B cell (primary cell): ENCODE data around the gene NPY1R. TPM values are rescaled to one million over a fixed set of nuclear protein-coding genes. Genes with fewer than 3 reads are reported as not detected.
A peak's percentile ranks its signal among the peaks of the same experiment; 100 is the strongest.

Source experiments
- ATAC-seq: fragments of 200-7000 bp; cut with Tn5 transposase; one replicate; pipeline ENCODE4 v1.10.0; 2021; ENCODE audit warnings: low read depth, mild to moderate bottlenecking, moderate number of reproducible peaks, moderate library complexity
- CTCF ChIA-PET: fragments of 350-600 bp; sonication (Branson Sonifier 250); formaldehyde crosslinking; loops from one replicate; lab custom pipeline; 2021; ENCODE audit warnings: antibody characterized with exemption, inconsistent platforms; lab: Charles Lee
- POLR2A ChIA-PET: fragments of 350-600 bp; sonication (Branson Sonifier 250); formaldehyde crosslinking; loops from one replicate; lab custom pipeline; 2021; ENCODE audit warnings: antibody characterized with exemption; lab: Charles Lee
- DNase-seq: peaks from one replicate; pipeline ENCODE4 v3.0.0; 2013
- H2AFZ ChIP-seq: 2 replicates; pipeline ENCODE4 v1.6.1; 2012; ENCODE audit warnings: mild to moderate bottlenecking, low read depth, low read length; ENCODE audit not compliant: insufficient read depth, poor library complexity, severe bottlenecking
- H3K27ac ChIP-seq, 2 donors: 1 replicate in 1 of 2; 2 replicates in 1 of 2; pipeline ENCODE4 v1.5.1; 2012 to 2013; ENCODE audit warnings: low read length in 2 of 2, mild to moderate bottlenecking in 2 of 2, moderate library complexity in 1 of 2
- H3K27me3 ChIP-seq, 4 experiments: fragments of 200-600 bp in 1 of 4; sonication (generic) in 1 of 4; replicated peaks in 1 of 4; 1 replicate in 2 of 4; 2 replicates in 2 of 4; pipeline versions ENCODE4 v1.6.1 to v1.7.0; 2013 to 2016; ENCODE audit warnings: low read length in 3 of 4, mild to moderate bottlenecking in 2 of 4, mixed read lengths in 1 of 4, moderate library complexity in 1 of 4; ENCODE audit not compliant: insufficient read depth in 4 of 4, control insufficient read depth in 3 of 4; ENCODE audit errors: control extremely low read depth in 1 of 4
- H3K36me3 ChIP-seq, 2 experiments: replicated peaks in 1 of 2; 1 replicate in 1 of 2; 2 replicates in 1 of 2; pipeline versions ENCODE4 v1.6.1 to v1.7.1; 2013; ENCODE audit warnings: low read length in 1 of 2; ENCODE audit not compliant: insufficient read depth in 2 of 2, control insufficient read depth in 1 of 2; ENCODE audit errors: control extremely low read depth in 1 of 2, extremely low read depth in 1 of 2
- H3K4me1 ChIP-seq, 2 donors: fragments of 200-600 bp in 1 of 2; sonication (generic) in 1 of 2; 1 replicate in 1 of 2; 2 replicates in 1 of 2; pipeline versions ENCODE4 v1.5.1 to v1.6.1; 2013 to 2017; ENCODE audit warnings: low read length in 2 of 2; ENCODE audit not compliant: control insufficient read depth in 2 of 2, insufficient read depth in 2 of 2
- H3K4me2 ChIP-seq: replicated peaks from 2 replicates; pipeline ENCODE3; 2012; ENCODE audit warnings: mild to moderate bottlenecking, low read depth, low read length; ENCODE audit not compliant: poor library complexity, severe bottlenecking
- H3K4me3 ChIP-seq, 5 experiments: fragments of 200-600 bp in 1 of 5; sonication (generic) in 1 of 5; 1 replicate in 3 of 5; 2 replicates in 2 of 5; pipeline versions ENCODE4 v1.5.1 to v1.7.0; 2011 to 2016; ENCODE audit warnings: low read length in 4 of 5, mild to moderate bottlenecking in 4 of 5, low read depth in 2 of 5, control low read depth in 1 of 5, moderate library complexity in 1 of 5; ENCODE audit not compliant: insufficient read depth in 1 of 5; ENCODE audit errors: control extremely low read depth in 1 of 5, extremely low read depth in 1 of 5
- H3K79me2 ChIP-seq: fragments of 200-600 bp; sonication (generic); one replicate; pipeline ENCODE4 v1.6.0; 2016; ENCODE audit warnings: low read length; ENCODE audit not compliant: control insufficient read depth, insufficient read depth
- H3K9ac ChIP-seq: fragments of 200-600 bp; sonication (generic); 2 replicates; pipeline ENCODE4 v1.6.1; 2017; ENCODE audit warnings: mild to moderate bottlenecking, low read length, moderate library complexity
- H3K9me3 ChIP-seq, 3 donors: one replicate each; pipeline versions ENCODE4 v1.6.1 to v1.7.1; 2013; ENCODE audit warnings: low read length in 2 of 3; ENCODE audit not compliant: control insufficient read depth in 2 of 3, insufficient read depth in 1 of 3; ENCODE audit errors: control extremely low read depth in 1 of 3
- H4K20me1 ChIP-seq: 2 replicates; pipeline ENCODE4 v1.6.0; 2012; ENCODE audit warnings: mild to moderate bottlenecking, low read length; ENCODE audit not compliant: insufficient read depth, control insufficient read depth, poor library complexity, severe bottlenecking
- H3K27ac Mint-ChIP-seq: one replicate; pipeline ENCODE4 v1.8.0; 2021; ENCODE audit warnings: mixed read lengths
- H3K27me3 Mint-ChIP-seq: one replicate; pipeline ENCODE4 v1.8.0; 2021; ENCODE audit warnings: mixed read lengths
- H3K4me1 Mint-ChIP-seq: one replicate; pipeline ENCODE4 v1.8.0; 2021; ENCODE audit warnings: mixed read lengths
- H3K4me3 Mint-ChIP-seq: one replicate; pipeline ENCODE4 v1.8.0; 2021; ENCODE audit warnings: mixed read lengths
- H3K9me3 Mint-ChIP-seq: one replicate; pipeline ENCODE4 v1.8.0; 2022; ENCODE audit warnings: mixed read lengths; ENCODE audit not compliant: insufficient read depth
- CTCF ChIP-seq: fragments of 200-600 bp; IDR thresholded peaks from one replicate; pipeline ENCODE4 v1.8.0; 2022; ENCODE audit warnings: antibody characterized with exemption, mild to moderate bottlenecking
- EZH2 ChIP-seq: IDR thresholded peaks from 2 replicates; pipeline ENCODE4 v1.6.1; 2012; ENCODE audit warnings: borderline replicate concordance, low read depth, mild to moderate bottlenecking, moderate library complexity, low read length; ENCODE audit not compliant: insufficient read depth, poor library complexity, severe bottlenecking
- WGBS: methylation state at CpG from one replicate; pipeline ENCODE4 v1.1.5; 2013; ENCODE audit warnings: missing lambda C conversion rate; ENCODE audit not compliant: insufficient coverage; 5-methylcytosine and 5-hydroxymethylcytosine counted together
- intact Hi-C: fragments of 100-400 bp; cut with micrococcal nuclease; formaldehyde crosslinking; loops from one replicate; pipeline ENCODE4 v1.10.0; 2022
- polyA plus RNA-seq: library from polyadenylated mRNA; depleted of rRNA; stranded (reverse); fragments of >200 nt; gene quantifications from 2 replicates; pipeline ENCODE4 v1.2.3, GENCODE V29; 2012
- total RNA-seq, 2 donors: library from RNA; stranded (reverse); fragments of 120-200 nt in 1 of 2; gene quantifications; 1 replicate in 1 of 2; 2 replicates in 1 of 2; pipeline versions ENCODE4 v1.2.3 to v1.2.4, GENCODE V29; 2013 to 2022

The NPY1R gene
- total and polyA plus RNA-seq, 2 donors (not counting 1 experiment from before 2014, with no cell fraction given) = not detected

- no peak for ATAC-seq
- H3K9ac ChIP-seq = peak overlapping the region; percentile 46
- CTCF ChIA-PET = interaction anchor here (1.9 kb wide), 2 partner anchors 11 to 834 kb away, joined by 5 to 6 read pairs; no protein-coding TSS in a partner anchor
Observed at GRCh38 chr4:163331629-163332376, 593 bp downstream of the NPY1R start.

More at GRCh38 chr4:163331629-163332376, 593 bp downstream of the NPY1R start:
- no peaks in the 10 kb centered on the region for H3K9me3 Mint-ChIP-seq
- Histone ChIP-seq H3K4me1 (peaks cover 14 to 21% of the 10 kb centered on the region in 2 donors), H3K27ac (no peak overlapping the region), H2AFZ (peak overlapping the region; percentile 61), H4K20me1 (no peaks in the 10 kb centered on the region), H3K9me3 (peaks cover 0 to 4% (median 0%) of the 10 kb centered on the region in 3 donors), H3K27me3 (peaks cover 0 to 29% (median 17%) of the 10 kb centered on the region in 4 experiments), H3K4me2 (peak overlapping the region; percentile 74), H3K36me3 (no peaks in the 10 kb centered on the region), H3K4me3 (peak overlapping the region in 3 of 5 experiments; percentile 18 to 44 (median 33)), H3K79me2 (no peaks in the 10 kb centered on the region)
- peak overlapping the region; percentile 78 for H3K4me3 Mint-ChIP-seq
- 4% methylated on average over 57 of the region's 58 CpGs for WGBS
- H3K27ac Mint-ChIP-seq = no peak overlapping the region
- POLR2A ChIA-PET = no interaction called here
- H3K27me3 Mint-ChIP-seq = peaks cover 50% of the 10 kb centered on the region
- no peak for TF ChIP-seq EZH2
- no peak for TF ChIP-seq CTCF
- H3K4me1 Mint-ChIP-seq = peaks cover 16% of the 10 kb centered on the region
- DNase-seq = peak; percentile 8
- intact Hi-C loops = loop anchor here (5.0 kb wide), 1 partner anchor 285 kb away; no protein-coding TSS in a partner anchor
